HL-60 (cell line): ENCODE measurements around the gene FGD3.

Source experiments
- CTCF ChIP-seq: IDR thresholded peaks from one replicate; pipeline ENCODE4 v1.5.1; 2011; ENCODE audit warnings: low read length, control low read depth, inconsistent platforms; ENCODE audit not compliant: insufficient read depth
- GABPA ChIP-seq: IDR thresholded peaks from 2 replicates; pipeline ENCODE4 v1.6.1; 2012; ENCODE audit warnings: low read depth
- POLR2AphosphoS5 ChIP-seq: IDR thresholded peaks from 2 replicates; pipeline ENCODE4 v1.6.1; 2012; ENCODE audit warnings: low read depth
- REST ChIP-seq: IDR thresholded peaks from 2 replicates; pipeline ENCODE4 v1.6.1; 2012; ENCODE audit warnings: low read depth; ENCODE audit not compliant: insufficient replicate concordance

- TF ChIP-seq CTCF (no peak), POLR2AphosphoS5 (no peak), GABPA (no peak), REST (no peak)
Observed at GRCh38 chr9:93066978-93067603, 119.8 kb downstream of the FGD3 start.
